HG03469 (cell line): Measurements from ENCODE around the gene CNPPD1.

Experiments
- ATAC-seq: cut with Tn5 transposase; IDR thresholded peaks from one replicate; pipeline ENCODE4 v1.9.1; 2021; ENCODE audit warnings: mild to moderate bottlenecking, moderate library complexity, moderate number of reproducible peaks; ENCODE audit not compliant: unreplicated experiment

CNPPD1 gene

GRCh38 chr2:219176818-219177551, at the start of gene CNPPD1:
Gene CNPPD1 (minus strand): TSS chr2:219176925. CDS start chr2:219176828, 97 bp downstream.
- ATAC-seq, result peak; percentile 35

- ATAC-seq, result no peak
Measured at GRCh38 chr2:219225350-219225749, 48.6 kb upstream of the CNPPD1 start.

- no peak for ATAC-seq
Measured at GRCh38 chr2:219223831-219224610, 47.3 kb upstream of the CNPPD1 start.

GRCh38 chr2:219221957-219222518, 45.3 kb upstream of the CNPPD1 start:
- no peak for ATAC-seq

DNA sequence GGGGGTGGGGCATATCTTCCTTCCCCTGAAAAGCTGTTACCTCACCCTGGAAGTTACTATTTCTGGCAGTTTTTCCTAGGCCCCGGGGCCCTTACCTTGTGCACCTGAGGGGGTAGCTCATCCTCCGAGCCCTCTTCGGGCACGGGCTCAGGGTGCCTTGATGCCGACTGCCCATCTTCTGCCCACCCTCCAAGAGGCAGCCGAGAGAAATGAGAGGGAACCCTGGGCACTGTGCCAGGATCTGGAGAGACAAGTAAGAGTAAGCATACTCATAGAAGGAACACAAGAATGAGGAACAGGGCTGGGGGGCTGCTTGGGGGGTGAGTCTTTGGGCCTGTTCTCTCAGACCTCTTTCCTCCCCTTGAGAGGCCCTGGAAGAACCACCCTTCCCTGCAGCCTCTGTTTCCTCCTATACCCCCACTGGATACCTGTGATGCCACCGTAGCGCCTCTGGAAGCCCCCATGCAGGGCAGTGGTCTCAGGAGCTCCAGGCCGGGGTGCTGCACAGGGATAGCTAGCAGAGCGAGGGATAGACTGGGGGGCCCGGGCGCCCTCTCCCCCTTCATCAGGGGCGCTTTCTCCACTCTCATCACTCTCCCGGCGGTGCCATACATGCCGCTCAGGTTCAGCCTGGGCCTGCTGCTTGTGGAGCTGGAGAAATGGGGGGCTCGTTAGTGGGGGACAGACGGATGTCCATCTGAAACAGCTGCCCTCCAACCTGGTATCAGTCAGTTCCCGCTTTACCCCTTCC, 44.1 kb upstream of the CNPPD1 start:
- ATAC-seq, result no peak

DNA sequence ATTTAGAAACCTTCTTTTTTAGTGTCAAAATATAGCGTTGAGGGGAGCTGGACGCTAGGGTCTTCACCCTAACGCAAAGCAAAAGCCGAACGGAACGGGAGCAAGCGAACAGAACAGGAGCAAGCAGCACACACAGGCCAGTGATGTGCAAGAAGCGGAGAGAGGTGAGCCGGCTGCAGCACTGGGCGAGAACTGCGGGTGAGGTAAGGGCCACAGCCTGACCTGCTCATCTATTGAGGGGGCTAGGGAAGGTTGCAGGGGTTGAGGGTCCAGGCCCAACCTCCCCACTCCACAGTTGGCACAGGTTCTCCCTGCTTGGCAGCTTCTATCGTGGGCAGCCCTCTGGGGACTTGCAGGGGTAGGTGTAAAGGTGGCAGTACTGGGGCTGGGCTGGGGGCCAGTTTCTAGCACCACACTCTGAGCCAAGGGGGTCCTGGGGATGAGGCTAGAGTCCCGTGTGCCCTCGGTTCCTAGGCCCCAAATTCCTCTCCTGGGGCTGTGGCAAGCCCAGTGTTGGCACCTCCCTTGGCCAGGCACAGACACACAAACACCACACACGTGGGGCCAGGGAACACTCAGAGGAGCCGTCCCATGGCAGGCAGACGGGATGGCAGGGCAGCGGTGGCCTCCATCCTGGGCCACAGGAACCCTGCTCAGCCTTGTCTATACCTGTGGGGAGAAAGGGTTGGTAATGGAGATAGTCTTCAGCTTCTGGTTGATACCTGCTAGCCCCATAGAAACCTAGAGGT, 43.2 kb upstream of the CNPPD1 start:
- no peak for ATAC-seq

- no peak for ATAC-seq
Measured at GRCh38 chr2:219218732-219219701, 42.3 kb upstream of the CNPPD1 start, which contains the start of gene ABCB6. Gene ABCB6 (minus strand): TSS chr2:219218958. CDS start chr2:219218673, 285 bp downstream.

DNA sequence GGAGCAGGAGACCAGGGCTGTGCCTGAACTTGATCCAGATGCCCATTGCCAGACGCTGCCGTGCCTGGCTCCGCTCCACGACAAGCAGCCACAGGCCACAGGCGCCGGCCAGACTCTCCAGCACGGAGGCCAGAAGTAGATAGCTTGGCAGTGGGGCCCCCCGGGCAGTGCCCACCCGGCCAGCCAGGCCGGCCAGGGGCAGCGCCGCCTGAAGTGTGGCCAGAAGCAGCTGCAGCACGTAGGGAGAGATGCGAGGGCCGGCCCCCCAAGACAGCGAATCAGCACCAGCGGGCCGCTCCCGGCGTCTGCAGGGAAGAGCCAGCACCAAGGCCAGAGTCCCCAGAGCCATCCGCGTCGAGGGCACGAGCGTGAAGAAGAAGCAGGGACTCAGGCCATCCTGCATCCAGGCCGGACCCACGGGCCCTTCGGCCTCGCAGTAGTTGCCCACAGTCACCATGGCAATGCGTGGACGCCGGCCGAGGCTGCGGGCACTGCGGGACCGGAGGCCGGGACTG, 41.5 kb upstream of the CNPPD1 start:
- ATAC-seq, result no peak

- ATAC-seq, result no peak
Measured at GRCh38 chr2:219216535-219216915, 39.8 kb upstream of the CNPPD1 start.

GRCh38 chr2:219215871-219216534, 39.3 kb upstream of the CNPPD1 start:
- no peak for ATAC-seq

GRCh38 chr2:219214786-219215185, 38.1 kb upstream of the CNPPD1 start:
- ATAC-seq, result no peak

DNA sequence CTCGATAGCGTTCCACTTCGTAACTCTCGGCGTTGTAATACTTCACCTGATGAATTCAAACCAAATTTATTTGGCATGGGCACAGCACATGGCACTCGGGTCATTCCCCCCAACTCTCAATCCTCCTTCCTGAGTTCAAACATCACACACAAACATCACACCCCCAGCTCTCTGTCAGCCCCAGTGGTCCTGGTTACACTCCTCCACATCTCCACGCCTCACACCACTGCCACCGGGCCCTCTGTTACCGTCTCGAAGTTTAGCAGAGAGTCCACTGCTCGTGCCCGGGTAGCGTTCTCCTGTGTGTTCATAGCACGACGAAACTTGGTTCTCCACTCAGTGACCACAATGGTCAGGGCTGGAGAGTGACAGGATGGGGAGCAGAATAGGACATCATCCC, 37.4 kb upstream of the CNPPD1 start:
- no peak for ATAC-seq

- ATAC-seq, result no peak
Measured at GRCh38 chr2:219213486-219214071, 36.9 kb upstream of the CNPPD1 start.

- no peak for ATAC-seq
Measured at GRCh38 chr2:219213026-219213415, 36.3 kb upstream of the CNPPD1 start.

GRCh38 chr2:219210886-219211362, 34.2 kb upstream of the CNPPD1 start:
- no peak for ATAC-seq

DNA sequence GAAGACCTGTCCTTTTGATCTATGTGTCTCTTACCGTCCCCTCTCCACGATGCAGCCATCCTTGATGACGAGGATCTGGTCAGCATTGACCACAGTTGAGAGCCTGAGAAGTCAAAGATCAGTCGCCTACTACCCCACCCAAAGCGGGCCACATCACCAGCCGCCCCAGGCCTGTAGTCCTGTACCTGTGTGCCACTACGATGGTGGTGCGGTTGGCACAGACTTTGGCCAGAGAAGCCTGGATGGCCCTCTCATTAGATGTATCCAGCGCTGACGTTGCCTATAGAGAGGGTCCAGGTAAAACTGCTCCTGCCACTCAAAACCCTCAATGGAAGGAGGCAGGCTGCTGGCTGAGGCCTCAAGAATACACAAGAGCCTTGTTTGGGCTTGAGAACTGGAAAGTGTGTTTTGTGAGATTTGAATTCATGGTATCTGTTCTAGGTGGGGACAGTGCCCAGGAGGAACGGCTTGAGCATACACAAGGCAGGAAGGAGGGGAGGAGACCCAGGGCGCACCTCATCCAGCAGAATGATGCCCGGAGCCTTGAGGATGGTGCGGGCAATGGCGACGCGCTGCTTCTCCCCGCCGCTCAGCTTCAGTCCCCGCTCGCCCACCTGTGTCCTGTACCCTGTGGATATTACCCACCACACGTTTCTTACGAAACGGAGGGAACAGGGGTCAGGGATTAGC, 33.6 kb upstream of the CNPPD1 start:
- ATAC-seq, result no peak
